HepG2 (cell line): Measurements from ENCODE around the gene TSEN54. TPM values are rescaled to one million over a fixed set of nuclear protein-coding genes. Genes with fewer than 3 reads are reported as not detected.
A peak's percentile ranks its signal among the peaks of the same experiment; 100 is the strongest.

Experiments used
- ARID2 ChIP-seq: sonication (generic); formaldehyde crosslinking; IDR thresholded peaks from 2 replicates; pipeline ENCODE4 v1.8.1; 2022; ENCODE audit warnings: mild to moderate bottlenecking, missing genetic modification reagents, borderline replicate concordance
- ARID5B ChIP-seq: IDR thresholded peaks from 2 replicates; pipeline ENCODE4 v1.4.0; 2020; ENCODE audit warnings: mild to moderate bottlenecking, missing genetic modification reagents
- GATAD2A ChIP-seq: IDR thresholded peaks from 2 replicates; pipeline ENCODE4 v1.6.1; 2016
- HOXA3 ChIP-seq: sonication (generic); formaldehyde crosslinking; IDR thresholded peaks from 2 replicates; pipeline ENCODE4 v1.5.0; 2020; ENCODE audit warnings: missing genetic modification reagents
- KDM6A ChIP-seq: IDR thresholded peaks from 2 replicates; pipeline ENCODE4 v1.6.1; 2016; ENCODE audit warnings: low read depth
- KLF6 ChIP-seq: IDR thresholded peaks from 2 replicates; pipeline ENCODE4 v1.8.0; 2016; ENCODE audit warnings: missing biosample characterization, missing genetic modification reagents
- PCBP1 ChIP-seq: fragments of 200-400 bp; formaldehyde crosslinking; IDR thresholded peaks from 2 replicates; pipeline ENCODE4 v1.6.1; 2017; ENCODE audit warnings: mild to moderate bottlenecking, low read depth, low read length, borderline replicate concordance
- POGZ ChIP-seq: sonication (generic); formaldehyde crosslinking; IDR thresholded peaks from 2 replicates; pipeline ENCODE4 v1.4.0; 2020; ENCODE audit warnings: mild to moderate bottlenecking, missing genetic modification reagents
- RBM22 ChIP-seq: fragments of 200-400 bp; formaldehyde crosslinking; optimal IDR thresholded peaks from 2 replicates; pipeline ENCODE3; 2017; ENCODE audit warnings: mild to moderate bottlenecking, low read length, moderate library complexity
- SP5 ChIP-seq: IDR thresholded peaks from 2 replicates; pipeline ENCODE4 v1.6.1; 2016; ENCODE audit warnings: low read depth, borderline replicate concordance
- TGIF2 ChIP-seq: IDR thresholded peaks from 2 replicates; pipeline ENCODE4 v1.6.1; 2016; ENCODE audit warnings: control low read depth, missing compliant biosample characterization
- ZFP91 ChIP-seq: sonication (generic); formaldehyde crosslinking; IDR thresholded peaks from 2 replicates; pipeline ENCODE4 v1.9.0; 2022; ENCODE audit warnings: missing genetic modification reagents, mild to moderate bottlenecking, borderline replicate concordance
- ZFX ChIP-seq: sonication (generic); formaldehyde crosslinking; IDR thresholded peaks from 2 replicates; pipeline ENCODE4 v1.4.0; 2020; ENCODE audit warnings: mild to moderate bottlenecking, low read depth, missing genetic modification reagents, moderate library complexity
- ZHX1 ChIP-seq: sonication (generic); formaldehyde crosslinking; IDR thresholded peaks from 2 replicates; pipeline ENCODE4 v1.8.1; 2022; ENCODE audit warnings: low read depth, mild to moderate bottlenecking, missing genetic modification reagents
- ZNF224 ChIP-seq: sonication (generic); formaldehyde crosslinking; IDR thresholded peaks from 2 replicates; pipeline ENCODE4 v1.5.0; 2020; ENCODE audit warnings: mild to moderate bottlenecking, missing genetic modification reagents
- ZNF652 ChIP-seq: IDR thresholded peaks from 2 replicates; pipeline ENCODE4 v1.6.1; 2016; ENCODE audit warnings: low read depth, borderline replicate concordance
- ZNF740 ChIP-seq: sonication (generic); formaldehyde crosslinking; IDR thresholded peaks from 2 replicates; pipeline ENCODE4 v1.4.0; 2020; ENCODE audit warnings: missing genetic modification reagents
- ZNF800 ChIP-seq: sonication (generic); formaldehyde crosslinking; IDR thresholded peaks from 2 replicates; pipeline ENCODE4 v1.4.0; 2020; ENCODE audit warnings: missing genetic modification reagents
- polyA plus RNA-seq, 8 experiments: library from polyadenylated mRNA; depleted of rRNA in 3 of 8; stranded (reverse) in 7 of 8; unstranded in 1 of 8; fragments of >200 nt; fragmentation: Illumina TruSeq in 4 of 8; extraction: Trizol in 4 of 8; gene quantifications; 2 replicates each; pipeline versions ENCODE4 v1.2.1 to v1.2.3, GENCODE V29; 2011 to 2016; ENCODE audit warnings: low read depth in 4 of 8, missing spikeins in 1 of 8, mixed read lengths in 1 of 8; ENCODE audit not compliant: insufficient read depth in 1 of 8
- total RNA-seq, 5 experiments: library from RNA; depleted of rRNA; stranded (reverse); fragments of >200 nt; fragmentation: Illumina TruSeq; extraction: Trizol; gene quantifications; 2 replicates each; pipeline ENCODE4 v1.2.3, GENCODE V29; 2016; ENCODE audit warnings: low read depth in 1 of 5

Gene TSEN54
- total and polyA plus RNA-seq, 2 of the 13 experiments (the other 11 are each of a cell fraction or from before 2014, with no cell fraction given), result 62.9 to 63.3 TPM

GRCh38 chr17:75511610-75512575 is 4.4 kb upstream of the TSEN54 start (continued):
- TF ChIP-seq ZNF652 (CRISPR knock-in tag) (no peak), ZFX (peak; percentile 95), ZNF740 (CRISPR knock-in tag) (peak; percentile 79; the same call in 1 of the 2 replicates), ZNF224 (peak; percentile 37; the same call in 1 of the 2 replicates), ZHX1 (CRISPR knock-in tag) (peak; percentile 83; the same call in 1 of the 2 replicates), ZFP91 (peak; percentile 80), RBM22 (peak; percentile 30), KLF6 (CRISPR knock-in tag) (peak; percentile 84), PCBP1 (0 out of 2 replicates have a peak, but pooled peaks have one; percentile 46), TGIF2 (CRISPR knock-in tag) (peak; percentile 92), KDM6A (CRISPR knock-in tag) (peak; percentile 96), SP5 (CRISPR knock-in tag) (peak; percentile 99), ARID5B (peak; percentile 87), ARID2 (CRISPR knock-in tag) (no peak), GATAD2A (peak; percentile 97), POGZ (peak; percentile 82), HOXA3 (CRISPR knock-in tag) (peak; percentile 94), ZNF800 (CRISPR knock-in tag) (0 out of 2 replicates have a peak, but pooled peaks have one; percentile 44)
